ENCODE data around the gene OVAAL. TPM values are rescaled to one million over a fixed set of nuclear protein-coding genes. Genes with fewer than 3 reads are reported as not detected.

The OVAAL gene
- total RNA-seq, result not detected in 2 replicates

GRCh38 chr1:180558664-180559063 is at the start of gene OVAAL:
TSS of gene OVAAL (plus strand) at chr1:180558964.
- no peak for DNase-seq (ENCODE audit: low read depth)
- H3K4me3 ChIP-seq (ENCODE audit: low read depth, low read length), result no peak within 1 kb of the TSS
- no peak for TF ChIP-seq CTCF (conservative IDR thresholded peaks at IDR 0.05; ENCODE audit: low read depth, low read length)

GRCh38 chr1:180510882-180511281 is 47.9 kb upstream of the OVAAL start:
- no peak for TF ChIP-seq CTCF (conservative IDR thresholded peaks at IDR 0.05; ENCODE audit: low read depth, low read length)

GRCh38 chr1:180513531-180513930 is 45.2 kb upstream of the OVAAL start:
- no peak for DNase-seq (ENCODE audit: low read depth)
- H3K4me3 ChIP-seq (ENCODE audit: low read depth, low read length), result no peak overlapping the region
- no peak for TF ChIP-seq CTCF (conservative IDR thresholded peaks at IDR 0.05; ENCODE audit: low read depth, low read length)

More at GRCh38 chr1:180510882-180511281, 47.9 kb upstream of the OVAAL start:
- no peak overlapping the region for H3K4me3 ChIP-seq (ENCODE audit: low read depth, low read length)
- DNase-seq (ENCODE audit: low read depth), result no peak

- no peak for DNase-seq (ENCODE audit: low read depth)
- H3K4me3 ChIP-seq (ENCODE audit: low read depth, low read length), result no peak overlapping the region
- TF ChIP-seq CTCF (conservative IDR thresholded peaks at IDR 0.05; ENCODE audit: low read depth, low read length), result no peak
Observed at GRCh38 chr1:180515364-180515763, 43.4 kb upstream of the OVAAL start.

GRCh38 chr1:180515857-180516388 is 42.8 kb upstream of the OVAAL start:
- H3K4me3 ChIP-seq (ENCODE audit: low read depth, low read length), result no peak overlapping the region
- DNase-seq (ENCODE audit: low read depth), result no peak
- peak; percentile 77 for TF ChIP-seq CTCF (conservative IDR thresholded peaks at IDR 0.05; ENCODE audit: low read depth, low read length)

- no peak overlapping the region for H3K4me3 ChIP-seq (ENCODE audit: low read depth, low read length)
- TF ChIP-seq CTCF (conservative IDR thresholded peaks at IDR 0.05; ENCODE audit: low read depth, low read length), result no peak
- DNase-seq (ENCODE audit: low read depth), result no peak
Observed at GRCh38 chr1:180519846-180520245, 38.9 kb upstream of the OVAAL start.

- no peak for TF ChIP-seq CTCF (conservative IDR thresholded peaks at IDR 0.05; ENCODE audit: low read depth, low read length)
- DNase-seq (ENCODE audit: low read depth), result no peak
- no peak overlapping the region for H3K4me3 ChIP-seq (ENCODE audit: low read depth, low read length)
Observed at GRCh38 chr1:180521474-180522212, 37.1 kb upstream of the OVAAL start.
